ENCODE results near the gene ARF6. TPM values are rescaled to one million over a fixed set of nuclear protein-coding genes. Genes with fewer than 3 reads are reported as not detected.

The ARF6 gene
- polyA plus RNA-seq, 1 donor (not counting 4 experiments of a cell fraction or from before 2014, with no cell fraction given), result 53.4 TPM

DNA sequence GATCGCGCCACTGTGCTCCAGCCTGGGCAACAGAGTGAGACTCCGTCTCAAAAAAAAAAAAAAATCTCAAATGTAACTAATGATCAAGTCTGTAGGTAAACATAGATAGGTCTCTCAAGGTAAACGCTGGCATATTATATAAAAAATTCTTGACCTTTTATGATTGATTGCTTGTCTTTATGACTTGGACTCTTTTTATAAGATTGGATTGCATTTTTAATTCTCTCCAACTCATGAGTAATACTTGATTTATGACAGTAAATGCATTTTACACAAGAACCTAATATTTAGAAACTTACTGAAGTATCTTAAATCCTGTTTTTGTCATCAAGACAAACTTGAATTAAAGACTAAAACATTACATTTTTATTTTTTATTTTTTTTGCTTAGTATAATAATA, 16.1 kb downstream of the ARF6 start:
- Histone ChIP-seq H3K27ac (ENCODE audit: control insufficient read depth, insufficient read depth, low read length) (peak overlapping the region; percentile 98), H3K4me3 (ENCODE audit: control insufficient read depth in 2 of 3, extremely low read depth in 1 of 3, insufficient read depth in 2 of 3, low read depth in 1 of 3, low read length in 3 of 3) (no peak overlapping the region), H3K4me2 (ENCODE audit: control insufficient read depth, extremely low read depth, insufficient read depth, low read depth, low read length) (no peak overlapping the region), H3K79me2 (ENCODE audit: control insufficient read depth, insufficient read depth, low read length) (no peaks in the 10 kb centered on the region), H3K9me3 (ENCODE audit: control insufficient read depth, low read depth, low read length) (no peaks in the 10 kb centered on the region), H3K9ac (ENCODE audit: control insufficient read depth, extremely low read depth, insufficient read depth, low read length) (no peak overlapping the region), H2AFZ (ENCODE audit: control insufficient read depth, low read length) (no peak overlapping the region), H3K4me1 (ENCODE audit: control insufficient read depth, extremely low read depth, insufficient read depth, low read length) (peaks cover 32% of the 10 kb centered on the region), H3K9me1 (ENCODE audit: control insufficient read depth, extremely low read depth, insufficient read depth, low read length) (no peaks in the 10 kb centered on the region), H3K36me3 (ENCODE audit: control insufficient read depth in 2 of 2, extremely low read depth in 1 of 2, insufficient read depth in 2 of 2, low read length in 2 of 2) (no peaks in the 10 kb centered on the region), H4K20me1 (ENCODE audit: control insufficient read depth, extremely low read depth, insufficient read depth, low read length) (no peaks in the 10 kb centered on the region), H3K27me3 (ENCODE audit: control insufficient read depth, extremely low read depth, insufficient read depth, low read length) (no peaks in the 10 kb centered on the region)
- dilution Hi-C loops (cut with MboI; ENCODE audit: extremely low pct_ligation_motif_present, low sequenced_read_pairs), result no loop called here
- DNase-seq (ENCODE audit: low read depth, low spot score), result no peak
- no peak for FAIRE-seq
- no peak for TF ChIP-seq EZH2 (IDR thresholded peaks at IDR 0.05; ENCODE audit: low read length)
- TF ChIP-seq CTCF (optimal IDR thresholded peaks at IDR 0.05 in 1 of 3, IDR thresholded peaks at IDR 0.05 in 1 of 3, conservative IDR thresholded peaks at IDR 0.05 in 1 of 3; ENCODE audit: extremely low read depth in 1 of 3, insufficient read depth in 2 of 3, low read length in 3 of 3), result no peak

DNA sequence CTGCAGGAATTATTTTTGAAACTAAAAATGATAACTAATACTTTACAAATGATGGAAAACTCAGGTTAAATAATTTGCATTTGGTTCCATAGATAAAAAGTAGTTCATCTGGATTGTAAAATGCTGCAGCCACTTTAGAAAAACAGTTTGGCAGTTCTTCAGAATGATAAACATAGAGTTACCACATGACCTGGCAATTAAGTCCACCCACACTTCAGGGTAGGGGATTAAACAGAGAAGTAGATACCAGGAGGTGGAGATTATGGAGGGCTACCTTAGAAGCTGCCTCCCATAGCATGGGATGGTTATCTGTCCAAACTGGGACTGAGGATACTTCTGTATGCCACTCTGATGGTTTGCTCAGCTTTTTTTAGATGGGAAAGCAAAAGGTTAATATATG, 22.2 kb downstream of the ARF6 start:
- Histone ChIP-seq H3K9me1 (ENCODE audit: control insufficient read depth, extremely low read depth, insufficient read depth, low read length) (no peaks in the 10 kb centered on the region), H4K20me1 (ENCODE audit: control insufficient read depth, extremely low read depth, insufficient read depth, low read length) (no peaks in the 10 kb centered on the region), H3K27ac (ENCODE audit: control insufficient read depth, insufficient read depth, low read length) (no peak overlapping the region), H3K4me3 (ENCODE audit: control insufficient read depth in 2 of 3, extremely low read depth in 1 of 3, insufficient read depth in 2 of 3, low read depth in 1 of 3, low read length in 3 of 3) (no peak overlapping the region), H3K27me3 (ENCODE audit: control insufficient read depth, extremely low read depth, insufficient read depth, low read length) (no peaks in the 10 kb centered on the region), H3K4me2 (ENCODE audit: control insufficient read depth, extremely low read depth, insufficient read depth, low read depth, low read length) (no peak overlapping the region), H3K79me2 (ENCODE audit: control insufficient read depth, insufficient read depth, low read length) (no peaks in the 10 kb centered on the region), H3K9me3 (ENCODE audit: control insufficient read depth, low read depth, low read length) (no peaks in the 10 kb centered on the region), H3K9ac (ENCODE audit: control insufficient read depth, extremely low read depth, insufficient read depth, low read length) (no peak overlapping the region), H3K4me1 (ENCODE audit: control insufficient read depth, extremely low read depth, insufficient read depth, low read length) (peaks cover 9% of the 10 kb centered on the region), H2AFZ (ENCODE audit: control insufficient read depth, low read length) (peak overlapping the region; percentile 24), H3K36me3 (ENCODE audit: control insufficient read depth in 2 of 2, extremely low read depth in 1 of 2, insufficient read depth in 2 of 2, low read length in 2 of 2) (no peaks in the 10 kb centered on the region)
- dilution Hi-C loops (cut with MboI; ENCODE audit: extremely low pct_ligation_motif_present, low sequenced_read_pairs), result no loop called here
- DNase-seq (ENCODE audit: low read depth, low spot score), result no peak
- peak; percentile 20 for FAIRE-seq
- TF ChIP-seq CTCF (optimal IDR thresholded peaks at IDR 0.05 in 1 of 3, IDR thresholded peaks at IDR 0.05 in 1 of 3, conservative IDR thresholded peaks at IDR 0.05 in 1 of 3; ENCODE audit: extremely low read depth in 1 of 3, insufficient read depth in 2 of 3, low read length in 3 of 3) (no peak), EZH2 (IDR thresholded peaks at IDR 0.05; ENCODE audit: low read length) (no peak)

All from keratinocyte (primary cell).